Dedifferentiated amniotic fluid mesenchymal stem cell (primary cell): ENCODE measurements around the gene BNIP5.

Experiments
- DNase-seq: peaks from one replicate; pipeline ENCODE4 v3.0.0-alpha.2; 2016; ENCODE audit errors: extremely low spot score

The BNIP5 gene, protein sequence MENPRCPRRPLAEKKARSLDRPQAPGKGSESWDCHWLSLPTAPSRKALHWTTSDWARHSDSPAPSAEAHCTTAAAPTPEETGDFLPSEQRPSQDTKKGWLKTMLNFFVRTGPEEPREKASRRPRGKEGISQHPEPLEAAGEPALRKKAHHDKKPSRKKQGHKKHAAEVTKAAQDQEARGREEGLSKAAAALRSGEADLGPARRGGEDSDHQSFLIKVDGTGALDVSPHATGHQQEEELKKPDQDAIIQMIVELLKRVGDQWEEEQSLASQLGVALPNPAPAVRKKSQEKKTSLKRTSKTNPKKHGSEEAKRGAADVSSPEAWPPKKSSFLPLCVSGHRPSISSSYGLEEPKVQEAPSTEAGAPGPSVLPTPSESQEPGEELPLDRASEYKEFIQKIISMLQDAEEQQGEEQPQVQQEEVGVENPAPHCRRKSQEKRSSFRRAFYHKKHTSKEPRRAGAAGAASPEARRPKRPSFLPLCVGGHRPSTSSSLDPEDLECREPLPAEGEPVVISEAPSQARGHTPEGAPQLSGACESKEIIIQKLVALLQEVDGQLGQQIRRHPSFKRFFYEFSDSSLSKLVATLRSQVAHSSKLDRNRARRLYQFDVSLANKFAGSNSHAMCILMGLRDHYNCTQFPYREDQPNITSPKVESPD

DNA sequence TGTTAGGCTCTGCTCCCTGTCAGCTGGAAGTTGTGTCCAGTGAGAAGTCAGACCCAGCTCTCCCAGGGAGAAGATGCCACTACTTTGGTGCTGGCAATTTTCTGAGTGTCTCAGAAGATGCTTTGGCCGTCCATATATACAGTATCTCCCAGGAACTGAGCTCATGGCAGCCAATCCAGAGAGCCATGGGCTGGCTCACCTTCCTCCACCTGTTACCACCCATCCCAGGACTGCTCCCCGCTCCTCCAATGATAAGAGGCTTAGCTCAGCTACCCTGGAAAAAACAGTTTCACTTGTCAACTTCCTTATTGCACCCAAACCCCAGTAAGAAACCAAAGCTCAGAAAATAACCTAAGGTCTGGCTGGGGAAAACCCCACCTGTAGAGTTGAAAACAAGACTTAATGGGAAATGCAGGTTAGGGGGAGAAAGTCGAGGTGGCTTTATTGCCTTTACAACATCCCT, at the start of gene BNIP5:
BNIP5 (minus strand) TSS at position 110 of the 463 bp plus-strand sequence. CDS start 6,198 bp downstream, outside the sequence.
- no peak for DNase-seq

DNA sequence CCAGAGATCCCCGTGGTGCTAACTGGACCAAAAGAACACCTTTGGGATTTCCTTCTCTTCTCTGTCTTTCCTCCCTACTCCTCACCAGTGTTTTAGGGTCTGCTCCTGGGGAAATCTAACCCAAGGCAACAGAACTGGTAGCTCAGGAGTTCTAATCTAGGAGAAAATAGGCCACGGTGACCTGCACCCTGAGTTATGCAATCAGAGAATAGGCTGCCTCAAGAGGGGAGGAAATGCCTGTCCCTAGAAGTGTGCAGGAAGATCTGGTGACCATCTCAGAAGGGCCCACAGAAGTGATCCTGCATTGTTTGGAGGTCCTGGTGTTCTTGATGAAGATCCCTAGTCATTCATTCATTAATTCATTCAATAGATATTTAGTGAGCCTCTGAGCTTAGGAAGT, 47.4 kb upstream of the BNIP5 start:
- DNase-seq: no peak

DNA sequence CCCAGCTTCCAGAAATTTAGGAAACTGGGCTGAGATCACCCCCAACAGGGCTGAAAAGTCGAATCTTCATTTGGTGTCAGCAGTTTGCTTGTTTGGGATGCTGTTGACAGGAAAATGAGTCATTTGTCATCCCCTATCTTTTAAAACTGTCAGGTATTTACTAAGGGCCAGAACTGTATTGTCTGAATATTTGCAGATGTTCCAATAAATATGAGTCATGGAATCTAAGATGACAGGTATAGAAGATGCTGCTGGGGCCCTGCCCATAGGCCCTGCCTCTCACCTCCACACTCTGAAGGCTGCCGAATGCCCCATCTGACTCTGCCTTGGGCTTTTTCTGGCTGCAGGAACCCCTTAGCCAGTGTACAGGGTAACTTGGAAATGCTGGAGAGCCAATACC, 46.9 kb upstream of the BNIP5 start:
- DNase-seq: no peak

DNA sequence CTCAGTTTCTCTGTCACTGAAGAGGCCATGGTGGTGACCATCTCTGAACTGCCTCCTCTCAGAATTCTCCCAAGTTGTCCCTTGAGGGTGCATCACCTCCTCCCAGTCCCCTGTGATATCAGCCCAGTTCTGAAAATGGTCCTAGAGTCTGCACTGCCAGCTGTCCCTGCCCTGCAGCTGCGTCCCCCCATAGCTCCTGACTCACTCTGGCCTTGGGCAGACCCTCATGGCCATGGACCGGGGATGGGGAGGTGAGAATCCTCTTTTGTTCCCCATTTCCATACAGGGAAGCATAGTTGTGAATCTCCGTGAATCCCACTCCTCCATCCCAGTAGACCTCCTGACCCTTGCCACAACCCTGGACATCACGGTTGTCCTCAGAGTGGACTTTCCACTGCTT, 46.3 kb upstream of the BNIP5 start:
- no peak for DNase-seq

DNA sequence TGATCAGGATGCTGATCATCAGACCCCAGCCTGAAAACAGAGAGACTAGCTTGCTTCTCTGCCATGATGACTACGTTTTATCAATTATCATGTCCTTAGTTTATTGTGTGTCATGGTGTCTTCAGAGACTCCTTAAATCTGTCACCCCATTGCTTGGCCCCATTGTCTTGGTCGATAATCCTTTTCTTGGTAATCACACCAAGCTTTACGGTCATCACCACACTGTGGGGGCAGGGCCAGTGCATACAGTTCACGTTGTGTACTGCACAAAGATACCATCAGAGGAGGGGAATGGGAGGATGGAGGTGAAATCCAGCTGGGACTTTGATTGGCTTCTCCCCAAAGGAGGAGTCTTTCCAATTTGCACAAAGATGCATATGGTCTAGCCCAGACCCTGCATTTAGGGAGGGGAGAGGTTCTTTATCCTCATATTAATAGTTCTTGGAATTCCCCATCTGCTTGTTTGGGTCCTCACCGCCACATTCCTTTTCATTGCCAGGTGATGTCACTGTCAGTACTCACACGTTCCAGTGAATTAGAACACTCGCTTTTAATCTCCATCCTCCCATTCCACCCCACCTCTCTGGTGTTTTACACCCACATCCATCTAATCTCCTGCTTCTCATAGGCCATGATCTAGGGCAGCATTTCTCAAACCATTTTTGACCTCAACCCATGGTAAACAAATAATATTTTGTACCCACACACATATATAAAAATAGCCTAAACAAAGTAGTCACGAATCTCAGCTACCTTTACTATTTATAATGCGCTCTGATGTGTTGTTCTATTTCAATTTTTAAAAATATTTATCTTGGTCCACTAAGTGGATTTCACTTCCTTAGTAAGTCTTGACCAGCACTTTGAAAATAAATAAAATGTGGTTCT, 45.1 kb upstream of the BNIP5 start:
- no peak for DNase-seq

DNA sequence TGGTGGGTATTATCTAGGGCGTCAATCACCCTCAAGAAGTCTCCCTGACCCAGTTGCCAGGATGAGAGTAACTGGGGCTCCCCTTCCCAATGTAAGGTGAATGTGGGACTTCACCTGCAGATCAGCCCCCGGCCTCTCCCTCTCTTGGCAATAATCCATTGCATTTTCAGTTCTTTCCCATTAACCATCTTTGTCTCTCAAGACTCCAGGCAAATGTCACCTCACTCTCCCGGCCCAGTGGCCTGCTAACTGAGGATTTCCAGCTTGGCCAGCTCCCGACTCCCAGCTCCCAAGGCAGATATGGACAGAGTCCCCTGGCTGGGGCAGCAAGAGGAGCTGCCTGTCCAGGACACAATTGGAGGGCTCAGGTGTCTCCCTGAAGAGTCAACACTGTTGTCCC, 43.5 kb upstream of the BNIP5 start:
- no peak for DNase-seq

DNA sequence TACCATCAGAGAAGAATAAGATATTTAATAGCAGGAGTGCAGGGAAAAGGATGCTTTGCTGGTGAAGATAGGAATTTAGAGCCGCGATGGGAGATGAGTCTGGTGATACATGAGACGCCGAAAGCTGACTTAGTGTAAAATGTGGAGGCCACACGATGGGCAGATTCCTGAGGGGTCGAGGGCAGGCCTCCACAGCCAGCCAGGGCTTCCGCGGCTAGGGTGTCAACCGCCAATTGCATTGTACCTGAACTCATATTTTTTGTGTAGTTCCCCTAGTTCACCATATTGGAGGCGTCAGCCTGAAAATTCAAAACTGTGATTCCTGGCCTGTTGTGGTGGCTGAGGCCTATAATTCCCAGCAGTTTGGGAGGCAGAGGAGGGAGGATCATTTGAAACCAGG, 42.2 kb upstream of the BNIP5 start:
- DNase-seq: no peak

DNA sequence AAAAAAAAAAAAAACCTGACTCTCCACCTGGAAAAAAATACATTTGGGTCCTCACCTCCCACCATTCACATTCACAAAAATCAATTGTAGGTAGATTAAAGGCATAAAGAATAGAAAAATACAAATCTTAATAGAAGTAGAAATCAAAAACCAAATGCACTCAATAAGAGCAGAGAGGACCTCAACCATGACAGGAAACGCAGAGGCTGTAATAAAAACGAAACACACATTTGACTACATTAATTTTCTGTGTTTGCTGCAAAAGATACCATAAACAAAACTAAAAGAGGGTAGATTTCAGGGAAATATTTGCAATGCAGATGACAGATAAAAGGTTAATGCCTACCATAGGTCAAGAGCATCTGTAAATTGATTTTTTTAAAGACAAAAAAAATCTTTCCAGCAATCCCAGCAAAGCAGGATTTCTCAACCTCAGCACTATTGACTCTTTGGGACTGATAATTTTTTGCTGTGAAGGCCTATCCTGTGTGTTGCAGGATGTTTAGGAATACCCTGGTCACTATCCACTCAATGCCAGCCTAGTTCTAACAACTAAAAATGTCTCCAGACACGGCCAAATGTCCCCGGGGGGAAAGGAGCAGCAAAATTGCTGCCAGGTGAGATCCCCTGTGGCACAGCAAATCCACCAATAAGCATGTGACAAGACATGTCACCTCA, 41.7 kb upstream of the BNIP5 start:
- DNase-seq: no peak

DNA sequence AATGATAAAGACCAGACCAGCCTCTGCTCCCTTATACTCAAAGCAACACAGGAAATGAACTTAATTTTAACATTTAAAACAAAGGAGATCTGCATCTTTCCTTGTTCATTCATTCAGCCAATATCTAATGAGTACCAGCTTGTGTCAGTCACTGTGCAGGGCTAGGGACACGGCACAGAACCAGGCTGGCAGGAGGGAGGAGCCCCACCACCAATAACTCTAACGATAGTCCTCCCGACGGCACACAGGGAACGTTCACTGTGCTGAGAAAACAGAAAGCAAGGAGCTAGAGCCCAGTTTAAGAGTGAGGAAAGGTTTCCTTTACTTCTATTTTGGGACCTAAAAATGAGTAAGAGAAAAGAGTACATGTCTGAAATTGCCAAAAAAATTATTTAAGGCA, 40.9 kb upstream of the BNIP5 start:
- no peak for DNase-seq

DNA sequence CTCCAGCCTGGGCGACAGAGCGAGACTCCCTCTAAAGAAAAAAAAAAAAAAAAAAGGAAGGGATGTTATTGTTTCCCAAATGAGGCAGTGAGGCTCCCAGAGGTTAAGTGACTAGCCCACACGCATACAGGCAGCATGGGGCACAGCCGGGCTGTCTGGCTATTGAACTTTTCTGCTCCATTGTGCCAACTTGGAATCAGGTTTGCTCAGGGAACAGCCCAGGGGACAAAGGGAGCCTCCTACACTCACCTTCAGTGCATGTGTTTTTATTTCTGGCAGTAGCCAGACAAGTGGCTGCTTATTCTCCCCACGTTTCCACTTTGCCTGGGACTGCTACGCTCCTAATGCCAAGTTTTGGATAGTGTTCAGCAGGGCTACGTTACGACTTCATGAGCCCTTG, 40.1 kb upstream of the BNIP5 start:
- DNase-seq: no peak

DNA sequence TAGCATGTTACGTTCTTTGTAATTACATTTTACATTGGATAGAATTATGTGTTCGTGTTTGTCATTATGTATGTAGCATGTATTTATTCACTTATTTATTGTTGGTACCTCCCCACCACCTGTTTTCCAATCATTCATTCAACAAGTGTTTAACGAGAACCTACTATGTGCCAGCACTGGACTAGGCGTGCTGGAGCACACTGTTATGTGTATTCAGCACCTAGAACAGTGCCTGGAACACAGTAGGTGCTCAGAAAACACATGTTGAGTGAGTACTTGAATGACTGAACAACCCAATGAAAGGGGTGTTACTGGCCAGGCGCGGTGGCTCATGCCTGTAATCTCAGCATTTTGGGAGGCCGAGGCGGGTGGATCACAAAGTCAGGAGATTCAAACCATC, 39.5 kb upstream of the BNIP5 start:
- no peak for DNase-seq

DNA sequence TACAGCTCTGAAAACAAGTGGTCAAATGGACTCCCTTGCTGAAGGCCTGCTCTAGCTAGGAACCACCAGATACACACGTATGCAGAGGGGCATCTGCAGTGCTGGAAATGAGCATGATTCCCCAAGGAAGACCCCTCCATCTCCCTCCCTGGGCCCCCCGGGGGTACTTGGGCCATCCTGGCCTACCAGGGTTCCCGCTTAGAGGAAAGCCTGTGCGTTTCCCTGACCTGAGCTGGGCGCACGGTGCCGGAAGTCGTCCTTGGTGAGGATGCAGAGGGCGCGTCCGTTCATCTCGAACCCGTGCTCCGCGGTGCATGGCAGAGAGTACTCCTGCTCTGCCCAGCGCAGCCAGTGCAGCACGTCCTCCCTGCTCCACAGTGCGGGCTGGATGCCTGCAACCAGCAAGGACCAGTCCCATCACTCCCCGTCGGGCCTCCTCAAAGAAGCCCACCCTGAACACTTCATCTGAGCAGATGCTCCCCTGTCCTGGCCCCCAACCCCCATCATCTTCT, 39.0 kb upstream of the BNIP5 start:
- no peak for DNase-seq

DNA sequence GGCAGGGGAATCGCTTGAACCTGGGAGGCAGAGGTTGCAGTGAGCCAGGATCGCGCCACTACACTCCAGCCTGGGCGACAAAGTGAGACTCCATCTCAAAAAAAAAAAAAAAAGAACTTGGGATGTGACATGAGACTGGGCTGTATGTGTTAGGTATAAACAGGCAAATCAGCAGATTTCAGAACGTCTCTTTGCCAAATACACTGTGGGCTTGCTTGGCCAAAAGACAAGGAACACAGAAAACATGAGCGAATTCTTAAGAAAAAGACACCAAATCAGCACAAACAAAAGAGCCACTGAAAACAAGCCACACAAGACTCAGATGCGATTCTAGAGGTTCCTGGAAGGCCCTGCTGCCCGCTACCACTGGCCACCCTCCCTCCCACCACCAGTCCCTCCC, 38.3 kb upstream of the BNIP5 start:
- no peak for DNase-seq

DNA sequence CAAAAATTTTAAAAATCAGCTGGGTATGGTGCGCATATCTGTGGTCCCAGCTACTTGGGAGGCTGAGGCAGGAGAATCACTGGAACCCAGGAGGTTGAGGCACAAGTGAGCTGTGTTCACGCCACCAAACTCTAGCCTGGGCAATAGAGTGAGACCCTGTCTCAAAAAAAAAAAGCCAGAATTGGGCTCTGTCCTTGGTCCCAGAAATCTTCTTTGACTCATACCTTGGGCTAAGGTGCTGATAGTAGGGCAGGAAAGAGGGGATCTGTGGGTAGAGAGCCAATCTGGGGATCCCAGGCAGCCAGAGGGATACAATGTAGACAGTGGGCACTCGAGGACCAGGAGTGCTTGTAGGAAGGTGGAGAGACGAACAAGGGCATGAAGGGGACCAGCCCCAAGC, 37.5 kb upstream of the BNIP5 start:
- DNase-seq: no peak

DNA sequence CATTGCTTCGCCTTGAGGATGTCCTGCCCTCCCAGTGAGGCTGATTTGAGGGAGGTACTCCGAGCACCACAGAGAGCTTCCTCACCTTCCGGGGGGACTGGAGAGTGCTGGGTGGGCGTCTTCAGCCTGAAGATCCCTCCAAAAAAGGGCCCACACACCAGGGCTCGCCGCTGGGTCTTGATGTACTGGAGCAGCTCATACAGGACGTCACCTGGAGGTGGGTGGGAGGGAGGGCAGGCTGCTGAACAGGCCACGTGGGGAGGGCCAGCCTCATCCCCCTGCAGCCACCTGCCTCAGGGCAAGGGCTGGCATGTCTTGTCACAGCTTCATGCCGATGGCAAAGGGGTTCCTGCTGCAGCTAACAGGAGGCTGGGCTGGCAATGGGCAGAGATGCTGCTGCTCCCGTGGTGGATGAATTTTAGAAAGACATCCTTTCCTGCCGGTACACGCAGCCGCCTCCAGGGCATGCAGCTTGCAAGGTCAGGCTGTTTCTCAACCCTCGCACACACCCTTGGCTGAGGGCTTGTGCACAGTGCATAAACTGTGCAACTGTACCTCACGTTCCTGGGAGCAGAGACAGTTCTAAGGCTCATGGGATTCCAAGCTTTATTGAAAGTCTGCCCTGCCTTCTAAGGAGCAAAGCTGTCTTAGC, 36.8 kb upstream of the BNIP5 start:
- DNase-seq: no peak

DNA sequence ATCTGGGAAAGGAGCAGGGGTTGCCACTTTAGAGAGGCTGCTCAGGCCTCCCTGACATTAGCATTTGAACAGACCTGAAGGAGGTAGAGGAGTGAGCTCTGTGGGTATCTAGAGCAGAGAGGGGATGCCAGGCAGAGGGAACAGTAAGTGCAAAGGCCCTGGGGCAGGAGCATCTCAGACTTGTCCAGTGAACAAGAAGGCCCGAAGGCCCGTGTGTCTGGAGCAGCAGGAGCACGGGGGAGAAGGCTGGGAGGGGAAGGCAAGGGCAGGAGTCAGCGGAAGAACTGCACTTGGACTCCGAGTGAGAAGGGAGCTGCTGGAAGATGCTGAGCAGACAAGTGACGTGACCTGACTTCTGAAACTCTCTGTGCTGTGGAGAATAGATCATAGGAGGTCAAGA, 35.4 kb upstream of the BNIP5 start:
- DNase-seq: no peak

DNA sequence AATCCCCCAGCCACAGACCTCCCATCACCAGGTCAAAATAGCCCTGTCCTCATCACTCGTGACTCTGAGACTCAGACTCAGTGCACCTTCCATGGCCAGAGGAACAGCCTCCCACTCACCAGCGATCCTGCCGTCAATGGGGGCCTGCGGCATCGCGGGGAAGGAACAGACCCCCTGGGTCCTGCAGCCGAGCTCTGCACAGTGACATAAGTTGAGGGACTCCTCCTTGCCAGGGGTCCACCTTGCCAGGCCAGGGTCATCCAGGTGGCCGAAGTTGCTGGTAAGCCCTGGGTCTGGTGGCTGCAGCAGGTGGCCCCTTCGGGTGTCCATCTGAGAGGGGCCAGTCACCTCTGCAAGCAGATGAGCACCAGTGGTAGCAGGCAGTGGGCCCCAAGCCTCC, 34.5 kb upstream of the BNIP5 start:
- no peak for DNase-seq

DNA sequence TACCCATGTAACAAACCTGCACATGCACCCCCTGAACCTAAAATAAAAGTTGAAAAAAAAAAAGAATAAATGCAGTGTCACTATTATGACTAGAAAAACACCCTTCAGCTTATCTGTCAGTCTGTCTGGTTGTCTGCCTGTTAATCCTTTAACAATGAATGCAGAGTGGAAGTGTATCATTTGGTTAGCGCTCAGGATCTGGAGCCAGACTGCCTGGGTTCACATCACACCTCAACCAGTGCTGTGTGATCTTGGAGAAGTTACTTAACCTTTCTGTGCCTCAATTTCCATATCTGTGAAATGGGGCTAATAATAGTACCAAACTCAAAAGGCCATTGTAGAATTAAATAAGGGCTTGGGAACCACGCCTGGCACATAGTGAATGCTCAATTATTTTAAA, 34.0 kb upstream of the BNIP5 start:
- no peak for DNase-seq

DNA sequence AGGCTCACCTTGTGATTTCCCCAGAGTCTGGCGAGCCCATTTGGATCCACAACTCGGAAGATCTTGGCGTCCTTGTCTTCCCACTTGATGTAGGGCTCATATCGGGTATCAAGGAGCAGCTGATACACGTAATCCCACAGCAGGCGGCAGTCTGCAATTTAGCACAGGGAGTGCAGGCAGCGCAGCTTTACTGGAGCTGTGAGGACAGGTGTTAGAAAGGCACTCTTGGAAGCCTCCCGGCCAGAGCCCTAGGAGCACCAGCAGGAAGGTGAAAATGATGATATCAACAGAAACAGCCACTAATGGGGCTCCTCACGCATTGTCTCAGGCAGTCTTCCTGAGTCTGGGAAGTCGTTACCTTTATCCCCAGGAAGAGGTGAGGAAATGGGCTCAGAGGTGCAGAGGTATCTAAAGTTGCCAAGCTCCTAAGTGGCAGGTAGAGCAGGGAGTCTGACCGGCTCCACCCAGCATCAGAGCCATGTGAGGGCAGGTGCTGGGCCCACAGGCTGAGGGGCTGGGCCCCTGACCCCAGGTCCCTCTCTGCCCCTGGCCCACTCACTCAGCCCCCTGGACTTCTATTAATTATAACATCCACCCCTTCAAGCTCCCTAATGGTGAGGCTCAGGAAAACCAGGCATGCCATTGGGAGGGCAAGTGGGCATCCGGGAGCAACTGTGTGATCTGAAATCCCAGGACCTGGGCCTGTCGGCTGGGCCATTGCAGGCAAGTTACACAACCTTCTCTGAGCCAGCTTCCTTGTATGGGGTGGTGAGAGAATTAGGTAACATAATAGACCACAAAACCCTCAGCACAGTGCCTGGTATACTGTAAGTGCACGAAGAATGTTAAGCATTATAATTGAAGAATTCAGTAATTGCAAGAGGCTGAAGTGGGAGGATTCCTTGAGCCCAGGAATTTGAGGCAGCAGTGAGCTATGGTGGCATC, 32.5 kb upstream of the BNIP5 start:
- DNase-seq: peak; percentile 79

DNA sequence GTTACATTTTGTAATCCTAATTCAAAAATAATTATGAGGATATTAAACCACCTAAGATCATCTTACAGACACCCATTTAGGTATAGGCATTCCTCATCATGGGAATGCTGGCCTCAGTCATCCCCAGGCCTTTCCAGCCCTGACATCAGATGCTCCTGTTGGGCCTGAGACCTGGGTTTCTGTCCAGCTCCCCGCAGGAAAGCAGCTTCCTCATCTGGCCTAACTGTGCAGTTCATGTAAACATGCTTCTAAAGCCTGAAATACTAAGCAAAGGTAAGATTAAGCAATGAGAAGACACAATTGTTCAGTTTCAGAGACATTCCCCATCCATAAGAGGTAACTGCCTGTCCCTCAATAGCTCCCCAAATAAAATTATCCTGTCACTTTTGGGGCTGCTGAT, 31.7 kb upstream of the BNIP5 start:
- no peak for DNase-seq
